ENCODE results near the gene GNPAT. TPM values are rescaled to one million over a fixed set of nuclear protein-coding genes. Genes with fewer than 3 reads are reported as not detected.

The GNPAT gene
- total and polyA plus RNA-seq, 3 experiments from 2014 or later, result 33.2 to 51.8 (median 49.2) TPM

DNA sequence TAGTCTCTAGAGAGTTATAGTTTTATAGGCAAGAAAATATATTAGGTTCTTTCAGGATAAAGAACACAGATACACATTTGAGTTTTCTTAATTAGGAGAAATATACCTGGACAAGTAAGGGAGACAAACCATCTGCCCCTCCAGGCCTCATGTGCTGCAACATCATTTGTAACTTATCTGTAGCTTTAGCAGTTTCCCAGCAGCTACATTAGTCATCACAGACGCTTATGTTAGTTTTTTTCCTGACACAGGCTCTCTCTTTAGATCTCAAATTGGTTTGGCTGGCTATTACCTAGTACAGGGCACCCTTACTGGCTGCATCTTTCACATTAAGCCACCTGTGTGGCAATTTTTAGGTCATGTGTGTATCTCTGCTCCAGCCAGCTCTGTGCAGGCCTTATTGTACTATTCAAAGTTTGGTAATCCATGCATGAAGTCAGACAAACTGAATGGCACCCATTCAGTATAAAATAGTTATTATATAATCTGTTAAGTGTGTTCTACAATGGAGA is 25.9 kb downstream of the GNPAT start:
- no peak overlapping the region for H3K27ac ChIP-seq (ENCODE audit: low read depth, low read length)
- H3K9me3 ChIP-seq (ENCODE audit: low read length), result no peaks in the 10 kb centered on the region
- no peaks in the 10 kb centered on the region for H3K9me3 Mint-ChIP-seq
- POLR2A ChIA-PET, result no interaction called here
- peaks cover 0 to 2% (median 0%) of the 10 kb centered on the region in 3 donors for H3K4me1 Mint-ChIP-seq
- no peak for DNase-seq
- no peak overlapping the region for H3K4me3 Mint-ChIP-seq
- no peaks in the 10 kb centered on the region for H3K27me3 Mint-ChIP-seq
- H3K27me3 ChIP-seq (ENCODE audit: insufficient read depth, low read length, poor library complexity, severe bottlenecking), result no peaks in the 10 kb centered on the region
- H3K4me1 ChIP-seq (ENCODE audit: insufficient read depth, low read length), result no peaks in the 10 kb centered on the region
- CTCF ChIA-PET, result interaction anchor here (1.2 to 1.3 kb wide), 2 partner anchors 9 to 11 kb away, joined by 3 read pairs; no protein-coding TSS in a partner anchor
- no peak overlapping the region for H3K4me3 ChIP-seq (ENCODE audit: low read length)
- H3K36me3 Mint-ChIP-seq, result peaks cover 0 to 88% (median 24%) of the 10 kb centered on the region in 3 donors
- H3K36me3 ChIP-seq (ENCODE audit: insufficient read depth, low read length), result peaks cover 24% of the 10 kb centered on the region
- H3K27ac Mint-ChIP-seq, result peak overlapping the region in 1 of 8 donors; percentile 36

GRCh38 chr1:231272173-231272572 is 31.2 kb downstream of the GNPAT start:
- ChIA-PET POLR2A (no interaction called here), CTCF (no interaction called here)
- Histone ChIP-seq H3K9me3 (ENCODE audit: low read length) (no peaks in the 10 kb centered on the region), H3K27me3 (ENCODE audit: insufficient read depth, low read length, poor library complexity, severe bottlenecking) (no peaks in the 10 kb centered on the region), H3K4me1 (ENCODE audit: insufficient read depth, low read length) (no peaks in the 10 kb centered on the region), H3K27ac (ENCODE audit: low read depth, low read length) (no peak overlapping the region), H3K36me3 (ENCODE audit: insufficient read depth, low read length) (peaks cover 34% of the 10 kb centered on the region), H3K4me3 (ENCODE audit: low read length) (no peak overlapping the region)
- Mint-ChIP-seq H3K27me3 (no peaks in the 10 kb centered on the region), H3K27ac (peak overlapping the region in 2 of 8 donors; percentile 32 to 52), H3K4me3 (no peak overlapping the region), H3K36me3 (peaks cover 15 to 88% (median 36%) of the 10 kb centered on the region in 3 donors), H3K4me1 (peaks cover 0 to 4% (median 2%) of the 10 kb centered on the region in 3 donors), H3K9me3 (no peaks in the 10 kb centered on the region)
- no peak for DNase-seq

GRCh38 chr1:231272880-231273279 is 31.9 kb downstream of the GNPAT start:
- no peak overlapping the region for H3K4me3 Mint-ChIP-seq
- no peaks in the 10 kb centered on the region for H3K27me3 ChIP-seq (ENCODE audit: insufficient read depth, low read length, poor library complexity, severe bottlenecking)
- H3K4me1 ChIP-seq (ENCODE audit: insufficient read depth, low read length), result no peaks in the 10 kb centered on the region
- ChIA-PET CTCF (no interaction called here), POLR2A (no interaction called here)
- H3K9me3 Mint-ChIP-seq, result no peaks in the 10 kb centered on the region
- no peak overlapping the region for H3K27ac Mint-ChIP-seq
- no peak for DNase-seq
- peaks cover 19 to 85% (median 35%) of the 10 kb centered on the region in 3 donors for H3K36me3 Mint-ChIP-seq
- no peak overlapping the region for H3K4me3 ChIP-seq (ENCODE audit: low read length)
- peaks cover 0 to 4% (median 2%) of the 10 kb centered on the region in 3 donors for H3K4me1 Mint-ChIP-seq
- H3K27me3 Mint-ChIP-seq, result no peaks in the 10 kb centered on the region
- H3K27ac ChIP-seq (ENCODE audit: low read depth, low read length), result no peak overlapping the region
- no peaks in the 10 kb centered on the region for H3K9me3 ChIP-seq (ENCODE audit: low read length)
- H3K36me3 ChIP-seq (ENCODE audit: insufficient read depth, low read length), result peaks cover 29% of the 10 kb centered on the region

DNA sequence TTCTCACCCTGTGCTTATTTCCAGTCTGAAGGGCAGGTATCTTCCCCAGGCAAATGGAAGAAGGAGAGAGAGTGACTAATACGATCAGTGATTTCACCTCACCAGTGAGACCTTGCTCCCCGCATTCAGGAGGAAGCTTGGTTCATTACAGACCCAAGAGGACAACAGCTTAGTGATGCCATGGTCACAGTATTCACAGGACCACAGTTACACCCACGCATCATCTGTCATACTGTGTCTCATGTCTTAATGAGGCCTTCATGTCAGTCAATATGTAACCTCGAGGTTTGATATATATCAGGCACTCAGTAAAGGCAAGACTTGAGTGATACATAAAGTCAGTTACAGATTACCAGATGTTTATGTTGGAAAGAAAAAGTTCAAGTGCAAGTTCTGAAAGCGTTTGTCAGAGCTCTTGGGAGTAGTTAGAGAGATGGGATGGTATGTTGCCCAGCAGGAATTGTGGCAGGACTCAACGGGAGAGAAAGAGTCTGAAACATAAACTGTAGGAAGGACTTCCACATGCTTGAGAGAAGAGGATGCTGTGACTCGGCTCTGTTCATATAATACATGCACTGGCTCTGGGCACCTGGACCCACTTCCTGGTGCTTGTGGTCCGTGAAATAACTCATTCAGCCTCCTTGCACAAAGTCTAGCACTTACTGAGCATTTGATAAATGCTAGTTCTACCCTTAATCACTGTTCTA is 33.3 kb downstream of the GNPAT start:
- Histone ChIP-seq H3K9me3 (ENCODE audit: low read length) (no peaks in the 10 kb centered on the region), H3K27ac (ENCODE audit: low read depth, low read length) (no peak overlapping the region), H3K36me3 (ENCODE audit: insufficient read depth, low read length) (peaks cover 29% of the 10 kb centered on the region), H3K4me3 (ENCODE audit: low read length) (no peak overlapping the region), H3K27me3 (ENCODE audit: insufficient read depth, low read length, poor library complexity, severe bottlenecking) (no peaks in the 10 kb centered on the region), H3K4me1 (ENCODE audit: insufficient read depth, low read length) (no peaks in the 10 kb centered on the region)
- Mint-ChIP-seq H3K27ac (no peak overlapping the region), H3K9me3 (no peaks in the 10 kb centered on the region), H3K36me3 (peaks cover 19 to 75% (median 38%) of the 10 kb centered on the region in 3 donors), H3K4me1 (peaks cover 0 to 4% (median 2%) of the 10 kb centered on the region in 3 donors), H3K27me3 (no peaks in the 10 kb centered on the region), H3K4me3 (no peak overlapping the region)
- ChIA-PET CTCF (no interaction called here), POLR2A (no interaction called here)
- no peak for DNase-seq

DNA sequence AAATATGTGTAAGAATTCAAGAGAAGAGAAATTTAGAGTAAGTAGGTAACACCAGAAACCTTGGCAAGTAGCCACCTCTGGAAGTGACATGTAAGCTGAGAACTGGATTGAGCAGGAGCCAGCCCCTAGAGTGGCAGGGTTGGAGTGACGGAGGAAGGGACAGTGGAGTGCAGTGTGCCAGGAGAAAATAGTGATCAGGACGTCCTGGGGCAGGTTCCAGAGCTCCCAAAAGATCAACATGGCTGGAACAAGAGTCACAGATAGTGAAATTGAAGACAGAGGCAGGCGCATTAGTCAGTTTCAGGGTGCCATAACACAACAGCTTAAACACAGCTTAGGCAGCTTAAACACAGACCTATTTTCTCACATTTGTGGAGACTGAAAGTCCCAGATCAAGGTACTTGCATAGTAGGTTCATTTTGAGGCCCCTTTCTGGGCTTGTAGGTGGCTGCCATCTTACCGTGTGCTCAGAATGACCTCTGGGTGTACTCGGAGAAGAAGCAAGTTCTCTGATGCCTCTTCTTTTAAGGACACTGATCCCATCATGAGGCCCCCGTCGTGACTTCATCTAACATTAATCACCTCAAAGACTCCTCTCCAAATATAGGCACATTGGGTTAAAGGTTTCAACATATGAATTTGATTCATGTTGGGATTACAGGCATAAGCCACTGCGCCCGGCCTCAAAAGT is 37.2 kb downstream of the GNPAT start:
- peak overlapping the region in 1 of 8 donors; percentile 65 for H3K27ac Mint-ChIP-seq
- CTCF ChIA-PET, result interaction anchor here (1.7 kb wide), 1 partner anchor 11 kb away, joined by 3 read pairs; no protein-coding TSS in a partner anchor

GRCh38 chr1:231279081-231279480 is 38.1 kb downstream of the GNPAT start:
- H3K36me3 Mint-ChIP-seq, result peaks cover 19 to 34% (median 26%) of the 10 kb centered on the region in 3 donors
- no peaks in the 10 kb centered on the region for H3K4me1 ChIP-seq (ENCODE audit: insufficient read depth, low read length)
- no peak overlapping the region for H3K4me3 ChIP-seq (ENCODE audit: low read length)
- H3K4me3 Mint-ChIP-seq, result no peak overlapping the region
- peaks cover 26% of the 10 kb centered on the region for H3K36me3 ChIP-seq (ENCODE audit: insufficient read depth, low read length)
- CTCF ChIA-PET, result no interaction called here
- no peaks in the 10 kb centered on the region for H3K27me3 Mint-ChIP-seq
- POLR2A ChIA-PET, result no interaction called here
- no peak overlapping the region for H3K27ac ChIP-seq (ENCODE audit: low read depth, low read length)
- DNase-seq, result no peak
- no peaks in the 10 kb centered on the region for H3K9me3 ChIP-seq (ENCODE audit: low read length)
- no peaks in the 10 kb centered on the region for H3K4me1 Mint-ChIP-seq
- no peaks in the 10 kb centered on the region for H3K9me3 Mint-ChIP-seq
- no peaks in the 10 kb centered on the region for H3K27me3 ChIP-seq (ENCODE audit: insufficient read depth, low read length, poor library complexity, severe bottlenecking)
- H3K27ac Mint-ChIP-seq, result no peak overlapping the region

More for the DNA sequence above, 37.2 kb downstream of the GNPAT start:
- POLR2A ChIA-PET, result interaction anchor here (0.6 kb wide), 1 partner anchor 30 kb away, joined by 3 read pairs; no protein-coding TSS in a partner anchor
- Mint-ChIP-seq H3K36me3 (peaks cover 19 to 40% (median 30%) of the 10 kb centered on the region in 3 donors), H3K9me3 (no peaks in the 10 kb centered on the region), H3K4me3 (no peak overlapping the region), H3K27me3 (no peaks in the 10 kb centered on the region), H3K4me1 (no peaks in the 10 kb centered on the region)
- peaks cover 29% of the 10 kb centered on the region for H3K36me3 ChIP-seq (ENCODE audit: insufficient read depth, low read length)
- no peak overlapping the region for H3K27ac ChIP-seq (ENCODE audit: low read depth, low read length)
- no peaks in the 10 kb centered on the region for H3K9me3 ChIP-seq (ENCODE audit: low read length)
- H3K4me3 ChIP-seq (ENCODE audit: low read length), result no peak overlapping the region
- no peaks in the 10 kb centered on the region for H3K4me1 ChIP-seq (ENCODE audit: insufficient read depth, low read length)
- DNase-seq, result no peak
- H3K27me3 ChIP-seq (ENCODE audit: insufficient read depth, low read length, poor library complexity, severe bottlenecking), result no peaks in the 10 kb centered on the region

- no peak overlapping the region for H3K27ac ChIP-seq (ENCODE audit: low read depth, low read length)
- ChIA-PET POLR2A (no interaction called here), CTCF (no interaction called here)
- no peaks in the 10 kb centered on the region for H3K27me3 ChIP-seq (ENCODE audit: insufficient read depth, low read length, poor library complexity, severe bottlenecking)
- H3K27me3 Mint-ChIP-seq, result no peaks in the 10 kb centered on the region
- peaks cover 19 to 28% (median 23%) of the 10 kb centered on the region in 3 donors for H3K36me3 Mint-ChIP-seq
- no peak overlapping the region for H3K4me3 ChIP-seq (ENCODE audit: low read length)
- H3K9me3 ChIP-seq (ENCODE audit: low read length), result no peaks in the 10 kb centered on the region
- H3K36me3 ChIP-seq (ENCODE audit: insufficient read depth, low read length), result peaks cover 22% of the 10 kb centered on the region
- no peaks in the 10 kb centered on the region for H3K4me1 ChIP-seq (ENCODE audit: insufficient read depth, low read length)
- no peaks in the 10 kb centered on the region for H3K9me3 Mint-ChIP-seq
- no peak for DNase-seq
- peak overlapping the region in 1 of 8 donors; percentile 29 for H3K27ac Mint-ChIP-seq
- H3K4me1 Mint-ChIP-seq, result no peaks in the 10 kb centered on the region
- peak overlapping the region in 1 of 7 donors; percentile 49 for H3K4me3 Mint-ChIP-seq
Observed at GRCh38 chr1:231279683-231280082, 38.7 kb downstream of the GNPAT start.

- Mint-ChIP-seq H3K4me3 (no peak overlapping the region), H3K27me3 (no peaks in the 10 kb centered on the region), H3K4me1 (no peaks in the 10 kb centered on the region), H3K27ac (no peak overlapping the region), H3K36me3 (peaks cover 0 to 2% (median 0%) of the 10 kb centered on the region in 3 donors), H3K9me3 (no peaks in the 10 kb centered on the region)
- no peaks in the 10 kb centered on the region for H3K36me3 ChIP-seq (ENCODE audit: insufficient read depth, low read length)
- no peak overlapping the region for H3K4me3 ChIP-seq (ENCODE audit: low read length)
- no peaks in the 10 kb centered on the region for H3K4me1 ChIP-seq (ENCODE audit: insufficient read depth, low read length)
- no peaks in the 10 kb centered on the region for H3K9me3 ChIP-seq (ENCODE audit: low read length)
- no peaks in the 10 kb centered on the region for H3K27me3 ChIP-seq (ENCODE audit: insufficient read depth, low read length, poor library complexity, severe bottlenecking)
- no peak overlapping the region for H3K27ac ChIP-seq (ENCODE audit: low read depth, low read length)
- DNase-seq, result no peak
- CTCF ChIA-PET, result no interaction called here
- POLR2A ChIA-PET, result no interaction called here
Observed at GRCh38 chr1:231284441-231284840, 43.4 kb downstream of the GNPAT start.

All from CD8-positive, alpha-beta memory T cell (primary cell).